Measurements from ENCODE around the gene PLEKHA7. TPM values are rescaled to one million over a fixed set of nuclear protein-coding genes. Genes with fewer than 3 reads are reported as not detected.

The PLEKHA7 gene, protein sequence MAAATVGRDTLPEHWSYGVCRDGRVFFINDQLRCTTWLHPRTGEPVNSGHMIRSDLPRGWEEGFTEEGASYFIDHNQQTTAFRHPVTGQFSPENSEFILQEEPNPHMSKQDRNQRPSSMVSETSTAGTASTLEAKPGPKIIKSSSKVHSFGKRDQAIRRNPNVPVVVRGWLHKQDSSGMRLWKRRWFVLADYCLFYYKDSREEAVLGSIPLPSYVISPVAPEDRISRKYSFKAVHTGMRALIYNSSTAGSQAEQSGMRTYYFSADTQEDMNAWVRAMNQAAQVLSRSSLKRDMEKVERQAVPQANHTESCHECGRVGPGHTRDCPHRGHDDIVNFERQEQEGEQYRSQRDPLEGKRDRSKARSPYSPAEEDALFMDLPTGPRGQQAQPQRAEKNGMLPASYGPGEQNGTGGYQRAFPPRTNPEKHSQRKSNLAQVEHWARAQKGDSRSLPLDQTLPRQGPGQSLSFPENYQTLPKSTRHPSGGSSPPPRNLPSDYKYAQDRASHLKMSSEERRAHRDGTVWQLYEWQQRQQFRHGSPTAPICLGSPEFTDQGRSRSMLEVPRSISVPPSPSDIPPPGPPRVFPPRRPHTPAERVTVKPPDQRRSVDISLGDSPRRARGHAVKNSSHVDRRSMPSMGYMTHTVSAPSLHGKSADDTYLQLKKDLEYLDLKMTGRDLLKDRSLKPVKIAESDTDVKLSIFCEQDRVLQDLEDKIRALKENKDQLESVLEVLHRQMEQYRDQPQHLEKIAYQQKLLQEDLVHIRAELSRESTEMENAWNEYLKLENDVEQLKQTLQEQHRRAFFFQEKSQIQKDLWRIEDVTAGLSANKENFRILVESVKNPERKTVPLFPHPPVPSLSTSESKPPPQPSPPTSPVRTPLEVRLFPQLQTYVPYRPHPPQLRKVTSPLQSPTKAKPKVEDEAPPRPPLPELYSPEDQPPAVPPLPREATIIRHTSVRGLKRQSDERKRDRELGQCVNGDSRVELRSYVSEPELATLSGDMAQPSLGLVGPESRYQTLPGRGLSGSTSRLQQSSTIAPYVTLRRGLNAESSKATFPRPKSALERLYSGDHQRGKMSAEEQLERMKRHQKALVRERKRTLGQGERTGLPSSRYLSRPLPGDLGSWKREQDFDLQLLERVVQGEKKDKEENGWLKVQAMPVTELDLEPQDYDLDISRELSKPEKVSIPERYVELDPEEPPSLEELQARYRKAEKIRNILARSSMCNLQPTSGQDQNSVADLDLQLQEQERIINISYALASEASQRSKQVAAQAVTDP
- 0.26 and 0.39 TPM in 2 replicates for total RNA-seq

DNA sequence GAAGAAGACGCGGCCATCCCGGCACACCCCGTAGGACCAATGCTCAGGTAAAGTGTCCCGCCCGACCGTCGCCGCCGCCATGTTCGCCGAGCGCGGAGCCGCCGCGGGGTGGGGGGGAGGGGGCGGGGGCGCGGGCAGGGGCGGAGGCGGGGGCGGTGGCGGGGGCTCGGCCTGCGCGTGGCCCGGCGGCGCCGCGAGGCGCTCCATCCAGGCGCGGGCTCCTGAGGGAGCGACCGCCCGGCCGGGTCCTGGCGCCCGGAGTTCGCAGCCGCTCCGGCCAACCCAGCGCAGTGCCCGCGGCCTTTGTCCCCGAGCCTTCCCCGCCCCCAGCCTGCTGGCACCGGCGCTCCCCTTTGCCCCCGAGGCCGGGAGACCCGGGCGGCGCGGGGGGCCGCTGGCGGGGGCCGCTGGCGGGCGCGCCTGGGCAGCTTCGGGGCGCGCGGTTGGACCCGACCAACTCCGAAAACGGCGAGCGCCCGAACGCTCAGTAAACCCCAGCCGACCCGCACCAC, at the start of gene PLEKHA7:
Gene PLEKHA7, minus strand, starts transcription at position 94 of the 512 bp plus-strand sequence. Its CDS starts 13 bp downstream, at position 81.

DNA sequence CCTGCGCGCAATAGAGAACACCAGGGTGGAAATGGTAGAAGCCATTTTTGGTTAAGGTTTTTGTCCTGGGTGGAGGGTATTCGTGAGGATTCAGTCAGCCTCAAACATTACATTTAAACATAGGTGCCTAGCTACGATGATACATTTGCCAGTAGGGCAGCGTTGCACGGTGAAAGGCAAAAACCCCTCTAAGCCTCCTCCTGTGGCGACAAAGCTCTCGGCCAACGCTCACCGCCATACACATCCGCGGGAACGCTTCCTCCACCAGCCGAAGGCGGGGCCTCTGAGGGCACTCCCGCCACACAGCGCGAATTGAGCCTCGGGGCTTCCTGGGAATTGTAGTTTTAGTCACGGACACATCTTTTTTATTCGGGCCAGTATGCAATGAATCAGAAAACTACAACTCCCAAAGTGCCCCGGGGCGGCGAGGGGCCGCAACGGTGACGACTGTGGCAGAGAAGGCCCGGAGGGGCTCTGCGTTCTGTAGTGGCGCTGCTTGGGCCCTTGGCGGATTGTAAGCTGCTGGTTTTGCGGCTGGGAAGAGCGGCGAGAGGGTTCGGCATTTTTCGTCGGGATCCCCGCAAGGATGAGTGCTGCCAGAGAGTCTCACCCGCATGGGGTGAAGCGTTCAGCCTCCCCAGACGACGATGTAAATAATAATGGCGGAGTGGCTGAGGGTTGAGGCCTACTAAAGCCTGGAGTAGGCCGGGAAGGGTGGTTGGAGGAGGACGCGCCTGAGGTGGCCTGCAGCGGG, 275.8 kb downstream of the PLEKHA7 start, which contains the start of gene C11orf58:
Gene C11orf58, plus strand, starts transcription at position 455 of the 754 bp plus-strand sequence. Its CDS starts 132 bp downstream, at position 587.

Other genes with a start within 250 kb of the PLEKHA7 start
- 344 and 533 TPM in 2 replicates for gene RPS13, start 63.3 kb upstream of the PLEKHA7 start, total RNA-seq
- 53.9 and 70.8 TPM in 2 replicates for gene PIK3C2A, start 193.6 kb upstream of the PLEKHA7 start, total RNA-seq